ENCODE data around the gene SRC. TPM values are rescaled to one million over a fixed set of nuclear protein-coding genes. Genes with fewer than 3 reads are reported as not detected.

Gene SRC
- polyA plus RNA-seq, 1 donor, result 165 TPM

DNA sequence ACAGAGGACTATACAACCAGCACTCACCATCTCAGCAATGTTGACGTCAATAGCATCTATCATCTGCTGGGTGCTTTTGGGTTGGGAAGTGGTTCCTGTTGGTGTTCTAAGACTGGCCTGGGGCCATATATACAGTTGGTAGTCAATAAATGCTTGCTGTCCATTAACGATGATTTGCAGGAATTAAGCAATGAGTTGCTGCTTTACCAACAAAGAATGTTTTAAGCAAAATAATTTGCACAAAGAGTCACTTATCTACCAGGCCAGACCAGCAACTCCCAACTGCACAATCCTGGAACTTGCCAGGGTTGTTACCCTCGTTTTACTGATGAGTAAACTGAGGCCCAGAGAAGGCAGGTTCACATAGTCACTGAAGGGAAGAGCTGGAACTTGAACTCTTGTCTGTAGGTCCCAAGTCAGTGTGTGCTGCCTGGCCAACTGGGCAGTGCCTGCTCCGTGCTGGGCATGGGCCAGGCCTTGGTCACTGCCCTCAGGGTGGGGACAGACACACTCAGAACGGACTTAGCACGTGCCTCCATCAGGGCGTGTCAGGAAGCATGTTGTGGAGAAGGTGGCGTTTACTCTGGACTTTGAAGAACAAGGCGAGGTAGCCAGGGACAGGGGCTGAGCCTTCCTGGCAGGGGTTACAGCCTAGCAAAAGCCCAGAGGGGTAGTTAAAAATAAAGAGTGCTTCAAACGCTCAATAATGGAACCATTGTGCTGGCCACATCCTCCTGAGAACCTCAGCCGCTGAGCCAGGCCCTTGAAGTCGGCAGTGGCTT, 2.5 kb upstream of the SRC start:
- H3K27me3 ChIP-seq (ENCODE audit: control insufficient read depth, insufficient read depth, low read length), result no peaks in the 10 kb centered on the region
- no peaks in the 10 kb centered on the region for H3K9me3 ChIP-seq (ENCODE audit: control insufficient read depth, low read depth, low read length)
- no CpG with 5 or more reads among the region's 12 CpGs for whole genome bisulfite sequencing (ENCODE audit: insufficient coverage, low lambda C conversion rate)
- no peak overlapping the region for H3K4me3 ChIP-seq (ENCODE audit: low read length)
- peaks cover 10% of the 10 kb centered on the region for H3K36me3 ChIP-seq (ENCODE audit: control insufficient read depth, insufficient read depth, low read length)
- peaks cover 43% of the 10 kb centered on the region for H3K4me1 ChIP-seq (ENCODE audit: control insufficient read depth, insufficient read depth, low read length)
- peak overlapping the region; percentile 97 for H3K27ac ChIP-seq (ENCODE audit: low read length)
- DNase-seq, result peak; percentile 86 to 87

DNA sequence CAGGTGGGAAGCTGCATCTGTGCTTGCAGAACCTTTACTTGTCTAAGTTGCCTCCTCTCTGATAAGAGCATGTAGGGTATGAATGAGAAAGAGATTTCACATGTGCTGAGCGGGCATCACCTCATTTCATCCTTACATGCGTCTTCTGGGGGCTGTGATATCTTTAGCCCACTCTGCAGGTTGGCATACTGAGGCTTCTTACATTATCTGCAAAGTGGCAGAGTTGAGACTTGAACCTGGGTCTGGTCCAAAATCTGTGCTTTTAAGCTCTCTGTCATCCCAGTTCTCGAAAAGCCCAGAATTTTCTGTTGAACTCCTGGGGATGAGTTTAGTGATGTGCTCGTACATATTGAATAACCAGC, 2.0 kb upstream of the SRC start:
- Histone ChIP-seq H3K27ac (ENCODE audit: low read length) (peak overlapping the region; percentile 97), H3K36me3 (ENCODE audit: control insufficient read depth, insufficient read depth, low read length) (peaks cover 16% of the 10 kb centered on the region), H3K9me3 (ENCODE audit: control insufficient read depth, low read depth, low read length) (no peaks in the 10 kb centered on the region), H3K4me3 (ENCODE audit: low read length) (no peak overlapping the region), H3K27me3 (ENCODE audit: control insufficient read depth, insufficient read depth, low read length) (no peaks in the 10 kb centered on the region), H3K4me1 (ENCODE audit: control insufficient read depth, insufficient read depth, low read length) (peaks cover 48% of the 10 kb centered on the region)
- DNase-seq, result no peak
- no CpG with 5 or more reads among the region's 4 CpGs for WGBS (ENCODE audit: insufficient coverage, low lambda C conversion rate)

DNA sequence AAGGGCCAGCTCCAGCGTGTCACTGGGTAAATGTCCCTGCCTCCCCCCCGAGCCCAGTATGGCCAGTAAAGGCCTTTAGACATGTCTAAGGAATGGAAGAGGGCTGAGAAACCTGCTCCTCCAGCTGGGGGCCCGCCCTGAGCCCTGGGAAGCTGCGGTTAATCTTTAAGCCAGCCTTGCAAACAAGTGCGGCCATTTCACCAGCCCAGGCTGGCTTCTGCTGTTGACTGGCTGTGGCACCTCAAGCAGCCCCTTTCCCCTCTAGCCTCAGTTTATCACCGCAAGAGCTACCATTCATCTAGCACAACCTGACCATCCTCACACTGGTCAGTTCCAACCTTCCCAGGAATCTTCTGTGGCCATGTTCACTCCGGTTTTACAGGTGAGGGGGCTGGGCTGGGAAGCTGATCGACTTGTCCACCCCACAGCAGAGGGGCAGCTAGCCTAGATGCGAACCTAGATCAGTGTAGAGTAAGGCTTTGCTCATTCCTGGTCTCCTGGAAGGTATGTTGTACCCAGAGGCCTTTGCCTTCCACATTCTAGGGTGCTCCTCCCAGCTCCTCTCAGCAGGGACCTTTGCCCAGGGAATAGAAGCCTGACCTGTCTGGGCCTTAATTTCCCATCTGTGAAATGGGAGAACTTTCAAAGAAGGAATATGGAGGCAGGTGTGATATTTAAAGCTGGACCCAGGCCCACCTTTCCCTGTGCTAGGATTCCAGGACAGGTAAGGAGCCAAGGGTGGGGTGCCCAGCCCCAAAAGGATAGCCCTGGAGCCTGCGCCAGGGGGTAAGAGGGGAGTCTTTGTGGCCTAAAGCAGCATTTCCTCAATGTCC, 1.2 kb upstream of the SRC start:
- peaks cover 22% of the 10 kb centered on the region for H3K36me3 ChIP-seq (ENCODE audit: control insufficient read depth, insufficient read depth, low read length)
- H3K9me3 ChIP-seq (ENCODE audit: control insufficient read depth, low read depth, low read length), result no peaks in the 10 kb centered on the region
- no peaks in the 10 kb centered on the region for H3K27me3 ChIP-seq (ENCODE audit: control insufficient read depth, insufficient read depth, low read length)
- H3K4me3 ChIP-seq (ENCODE audit: low read length), result peak overlapping the region; percentile 69
- peak overlapping the region; percentile 97 for H3K27ac ChIP-seq (ENCODE audit: low read length)
- WGBS (ENCODE audit: insufficient coverage, low lambda C conversion rate), result 30% methylated on average over 2 of the region's 10 CpGs
- peaks cover 55% of the 10 kb centered on the region for H3K4me1 ChIP-seq (ENCODE audit: control insufficient read depth, insufficient read depth, low read length)
- peak; percentile 86 to 95 for DNase-seq

DNA sequence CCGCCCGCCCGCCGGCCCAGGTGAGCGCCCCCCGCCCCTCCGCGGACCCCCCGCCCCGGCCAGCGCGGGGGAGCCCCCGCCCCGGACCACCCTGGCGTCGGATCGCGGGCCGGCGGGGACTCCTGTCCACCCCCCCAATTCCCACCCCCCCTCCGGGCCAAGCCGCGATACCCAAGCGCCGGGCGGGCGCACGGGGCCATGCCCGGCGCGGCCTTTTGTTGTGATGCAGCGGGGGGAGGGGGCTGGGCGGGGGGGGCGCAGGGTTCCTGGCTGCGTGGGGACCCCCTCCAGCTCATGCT, 245 bp downstream of the SRC start:
- Histone ChIP-seq H3K4me3 (ENCODE audit: low read length) (peak overlapping the region; percentile 69), H3K9me3 (ENCODE audit: control insufficient read depth, low read depth, low read length) (no peaks in the 10 kb centered on the region), H3K4me1 (ENCODE audit: control insufficient read depth, insufficient read depth, low read length) (peaks cover 58% of the 10 kb centered on the region), H3K27ac (ENCODE audit: low read length) (peak overlapping the region; percentile 97), H3K36me3 (ENCODE audit: control insufficient read depth, insufficient read depth, low read length) (peaks cover 36% of the 10 kb centered on the region), H3K27me3 (ENCODE audit: control insufficient read depth, insufficient read depth, low read length) (no peaks in the 10 kb centered on the region)
- WGBS (ENCODE audit: insufficient coverage, low lambda C conversion rate), result no CpG with 5 or more reads among the region's 35 CpGs
- no peak for DNase-seq

DNA sequence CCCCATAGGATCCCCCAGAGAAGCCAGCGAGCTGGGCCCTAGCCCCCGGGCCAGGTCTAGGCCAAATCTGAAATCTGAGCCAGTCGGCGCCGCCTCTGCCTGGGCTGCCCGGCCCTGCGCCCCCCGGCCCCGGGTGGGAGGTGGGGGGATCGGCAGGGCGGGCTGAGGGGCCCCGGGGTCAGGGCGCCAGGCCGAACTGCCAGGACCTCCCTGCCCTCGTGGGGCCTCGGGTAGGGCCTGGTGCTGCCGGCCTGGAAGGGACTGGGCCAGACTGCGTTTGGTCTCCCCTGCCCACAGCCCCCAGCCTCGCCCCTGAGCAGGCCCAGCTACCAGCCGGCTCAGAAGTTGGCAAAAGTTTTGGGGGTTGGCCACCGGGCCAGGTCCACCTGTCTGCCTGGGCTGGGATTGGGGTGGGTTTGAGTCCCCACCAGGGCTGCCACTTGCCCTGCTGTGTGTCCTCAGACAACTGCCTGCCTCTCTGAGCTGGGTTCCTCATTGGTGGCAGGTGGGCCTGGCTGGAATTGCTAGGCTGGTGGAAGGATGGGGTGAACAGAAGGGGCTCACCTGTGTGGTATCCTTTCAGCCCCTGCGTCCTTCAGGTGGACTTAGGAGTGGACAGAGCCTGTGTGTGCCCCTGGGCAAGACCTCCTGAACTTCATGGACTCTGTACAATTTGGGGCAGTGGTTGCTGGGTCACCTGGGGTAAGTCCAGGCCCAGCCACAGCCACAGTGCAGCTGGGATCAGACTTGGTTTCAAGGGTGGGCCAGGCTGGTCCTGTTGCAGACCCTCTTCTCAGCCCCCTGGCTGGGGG, 801 bp downstream of the SRC start:
- WGBS (ENCODE audit: insufficient coverage, low lambda C conversion rate), result no CpG with 5 or more reads among the region's 22 CpGs
- H3K4me1 ChIP-seq (ENCODE audit: control insufficient read depth, insufficient read depth, low read length), result peaks cover 58% of the 10 kb centered on the region
- no peaks in the 10 kb centered on the region for H3K9me3 ChIP-seq (ENCODE audit: control insufficient read depth, low read depth, low read length)

DNA sequence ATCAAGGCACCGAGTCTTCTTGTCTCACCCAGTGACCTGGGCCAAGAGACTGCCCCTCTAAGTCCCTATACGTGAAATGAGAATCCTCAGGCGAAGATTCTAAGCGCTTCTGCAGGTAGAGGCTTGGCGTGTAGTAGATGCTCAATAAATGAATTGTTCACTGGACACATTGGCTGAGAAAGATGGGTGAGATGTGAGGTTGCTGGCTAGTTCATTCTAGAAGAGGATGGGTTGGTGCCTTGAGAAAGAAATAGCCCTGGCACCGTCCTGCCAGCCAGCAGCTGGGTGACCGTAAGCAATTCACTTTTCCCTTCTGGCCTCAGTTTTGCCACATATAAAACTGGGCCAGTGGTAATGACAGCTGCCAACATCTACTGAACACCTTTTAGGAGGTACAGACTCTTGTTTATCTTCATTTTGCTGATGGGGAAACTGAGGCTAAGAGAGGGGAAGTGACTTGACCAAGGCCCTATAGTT, 1.4 kb downstream of the SRC start:
- Histone ChIP-seq H3K27me3 (ENCODE audit: control insufficient read depth, insufficient read depth, low read length) (no peaks in the 10 kb centered on the region), H3K27ac (ENCODE audit: low read length) (peak overlapping the region; percentile 93), H3K9me3 (ENCODE audit: control insufficient read depth, low read depth, low read length) (no peaks in the 10 kb centered on the region), H3K36me3 (ENCODE audit: control insufficient read depth, insufficient read depth, low read length) (peaks cover 42% of the 10 kb centered on the region), H3K4me1 (ENCODE audit: control insufficient read depth, insufficient read depth, low read length) (peaks cover 63% of the 10 kb centered on the region), H3K4me3 (ENCODE audit: low read length) (peak overlapping the region; percentile 69)
- 100% methylated on average over 1 of the region's 7 CpGs for WGBS (ENCODE audit: insufficient coverage, low lambda C conversion rate)
- no peak for DNase-seq

More for the DNA sequence above, 801 bp downstream of the SRC start:
- no peak for DNase-seq
- peak overlapping the region; percentile 69 for H3K4me3 ChIP-seq (ENCODE audit: low read length)
- no peaks in the 10 kb centered on the region for H3K27me3 ChIP-seq (ENCODE audit: control insufficient read depth, insufficient read depth, low read length)
- H3K36me3 ChIP-seq (ENCODE audit: control insufficient read depth, insufficient read depth, low read length), result peaks cover 36% of the 10 kb centered on the region
- peak overlapping the region; percentile 93 for H3K27ac ChIP-seq (ENCODE audit: low read length)

DNA sequence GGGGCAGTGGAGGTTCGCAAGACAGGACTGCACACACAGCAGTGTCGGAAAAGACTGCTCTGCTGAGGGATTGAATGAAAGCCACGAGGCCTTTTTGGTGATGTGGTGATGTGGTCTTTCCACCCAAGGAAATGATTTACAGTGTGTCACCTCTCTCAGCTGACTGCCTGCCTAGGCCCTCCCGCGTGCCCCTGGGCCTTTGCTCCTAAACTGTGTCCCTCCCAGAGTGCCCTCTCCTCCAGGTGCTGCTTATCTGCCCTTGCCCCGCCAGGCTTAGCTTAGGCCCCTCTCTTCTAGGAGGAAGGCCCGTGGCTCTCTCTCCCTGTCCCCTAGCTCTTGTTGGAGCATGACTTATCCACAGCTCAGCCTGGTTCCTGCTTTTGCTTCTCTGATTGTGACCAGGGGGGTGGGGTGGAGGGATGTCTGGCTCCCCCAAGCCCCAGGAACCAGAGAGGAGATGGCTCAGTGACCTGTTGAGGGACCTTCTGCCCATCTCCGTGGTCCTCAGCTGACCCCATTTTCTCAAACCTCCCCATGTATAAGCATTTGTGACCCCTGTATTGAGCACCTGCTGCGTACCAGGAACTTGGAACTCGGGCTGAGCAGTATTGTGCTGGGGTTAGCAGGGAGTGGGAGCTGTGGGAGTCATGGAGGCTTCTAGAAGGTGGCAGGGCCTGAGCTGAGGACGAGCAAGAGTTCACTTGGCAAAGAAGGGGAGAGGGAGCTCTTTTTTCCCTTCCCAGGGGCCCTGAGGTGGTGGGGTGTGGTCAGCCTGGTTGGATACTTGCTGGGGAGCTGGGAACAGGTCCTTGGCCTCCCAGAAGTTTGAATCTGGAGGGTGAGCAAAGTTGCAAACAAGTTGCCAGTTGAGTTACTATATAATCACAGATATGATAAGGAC, 2.2 kb downstream of the SRC start:
- peak overlapping the region; percentile 93 for H3K27ac ChIP-seq (ENCODE audit: low read length)
- H3K4me1 ChIP-seq (ENCODE audit: control insufficient read depth, insufficient read depth, low read length), result peaks cover 59% of the 10 kb centered on the region
- peak; percentile 82 to 89 for DNase-seq
- no peaks in the 10 kb centered on the region for H3K27me3 ChIP-seq (ENCODE audit: control insufficient read depth, insufficient read depth, low read length)
- peak overlapping the region; percentile 6 for H3K4me3 ChIP-seq (ENCODE audit: low read length)
- H3K36me3 ChIP-seq (ENCODE audit: control insufficient read depth, insufficient read depth, low read length), result peaks cover 49% of the 10 kb centered on the region
- no CpG with 5 or more reads among the region's 11 CpGs for WGBS (ENCODE audit: insufficient coverage, low lambda C conversion rate)
- H3K9me3 ChIP-seq (ENCODE audit: control insufficient read depth, low read depth, low read length), result no peaks in the 10 kb centered on the region

DNA sequence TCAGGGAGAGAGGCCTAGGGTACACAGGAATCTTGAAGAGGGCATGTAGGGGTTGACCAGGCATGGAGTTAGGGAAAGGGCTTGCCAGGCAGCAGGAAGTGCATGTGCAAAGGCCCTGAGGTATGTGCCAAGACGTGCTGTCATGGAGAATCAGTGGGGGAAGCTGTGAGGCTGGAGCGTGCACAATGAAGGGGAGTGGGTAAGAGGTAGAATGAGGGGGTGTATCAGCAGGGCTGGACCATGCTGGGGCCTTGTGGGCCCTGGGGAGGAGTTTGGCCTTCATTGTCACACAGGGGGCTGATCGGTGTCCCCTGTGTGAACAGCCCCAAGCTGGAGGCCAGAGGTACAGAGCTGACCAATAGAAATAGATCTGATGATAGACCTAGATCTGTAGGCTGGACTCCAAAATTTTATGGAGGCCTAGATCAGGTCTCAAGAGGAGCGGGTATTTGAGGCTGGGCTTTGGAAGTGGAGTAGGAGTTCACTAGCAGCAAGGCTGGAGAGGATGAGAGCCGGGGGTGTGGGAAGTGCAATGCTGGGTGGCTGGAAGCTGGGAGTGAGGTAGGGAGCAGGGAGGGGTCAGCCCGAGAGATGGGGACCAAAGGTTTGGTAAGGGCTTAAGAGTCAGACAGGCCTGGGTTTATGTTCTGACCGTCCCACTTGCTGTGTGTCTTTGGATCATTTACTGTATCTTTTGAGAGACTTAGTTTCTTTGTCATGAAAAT, 3.0 kb downstream of the SRC start:
- Histone ChIP-seq H3K9me3 (ENCODE audit: control insufficient read depth, low read depth, low read length) (no peaks in the 10 kb centered on the region), H3K27me3 (ENCODE audit: control insufficient read depth, insufficient read depth, low read length) (no peaks in the 10 kb centered on the region), H3K4me1 (ENCODE audit: control insufficient read depth, insufficient read depth, low read length) (peaks cover 57% of the 10 kb centered on the region), H3K27ac (ENCODE audit: low read length) (peak overlapping the region; percentile 93), H3K4me3 (ENCODE audit: low read length) (no peak overlapping the region), H3K36me3 (ENCODE audit: control insufficient read depth, insufficient read depth, low read length) (peaks cover 57% of the 10 kb centered on the region)
- no peak for DNase-seq
- WGBS (ENCODE audit: insufficient coverage, low lambda C conversion rate), result 100% methylated on average over 1 of the region's 7 CpGs

Data from large intestine (tissue), 3 donors.